ENCODE measurements around the gene ADGRG3.

The ADGRG3 gene

DNA sequence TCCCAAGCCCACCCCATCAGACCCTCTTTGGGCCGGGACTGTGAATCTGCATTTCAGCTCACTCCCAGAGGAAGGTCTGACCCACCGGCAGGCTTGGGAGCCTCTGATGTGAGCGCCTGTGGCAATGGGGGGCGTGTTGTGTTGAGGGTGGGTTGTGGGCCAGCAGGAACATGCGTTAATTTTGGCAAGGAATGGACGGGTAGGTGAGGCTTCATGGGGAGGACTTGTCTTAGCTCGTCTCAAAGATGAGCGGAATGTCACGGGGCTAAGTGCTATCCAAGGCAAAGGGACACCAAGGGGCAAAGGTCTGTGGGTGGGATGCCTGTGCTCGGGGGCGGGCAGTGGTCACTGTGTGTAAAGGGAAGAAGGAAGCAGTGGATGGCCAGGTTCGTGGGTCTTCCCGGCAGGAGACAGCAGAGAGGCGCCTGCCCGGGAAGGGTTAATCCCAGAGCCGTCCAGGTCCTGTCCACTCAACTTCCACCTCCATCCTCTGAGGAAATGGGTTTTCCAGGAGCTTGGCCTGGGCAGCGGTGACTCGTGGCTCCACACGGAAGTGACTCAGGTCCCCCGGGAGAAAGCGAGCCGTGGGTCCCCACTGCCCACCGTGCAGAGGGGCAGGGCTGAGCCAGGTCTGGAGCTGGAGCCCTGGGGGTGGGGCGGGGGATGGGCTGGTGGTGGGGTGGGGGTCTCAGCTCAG is 22.3 kb upstream of the ADGRG3 start:
- no peak for DNase-seq (ENCODE audit: low read depth in 4 of 4, low spot score in 1 of 4)

- DNase-seq (ENCODE audit: low read depth in 4 of 4, low spot score in 1 of 4): no peak
Measured at GRCh38 chr16:57646388-57647039, 21.6 kb upstream of the ADGRG3 start.

DNA sequence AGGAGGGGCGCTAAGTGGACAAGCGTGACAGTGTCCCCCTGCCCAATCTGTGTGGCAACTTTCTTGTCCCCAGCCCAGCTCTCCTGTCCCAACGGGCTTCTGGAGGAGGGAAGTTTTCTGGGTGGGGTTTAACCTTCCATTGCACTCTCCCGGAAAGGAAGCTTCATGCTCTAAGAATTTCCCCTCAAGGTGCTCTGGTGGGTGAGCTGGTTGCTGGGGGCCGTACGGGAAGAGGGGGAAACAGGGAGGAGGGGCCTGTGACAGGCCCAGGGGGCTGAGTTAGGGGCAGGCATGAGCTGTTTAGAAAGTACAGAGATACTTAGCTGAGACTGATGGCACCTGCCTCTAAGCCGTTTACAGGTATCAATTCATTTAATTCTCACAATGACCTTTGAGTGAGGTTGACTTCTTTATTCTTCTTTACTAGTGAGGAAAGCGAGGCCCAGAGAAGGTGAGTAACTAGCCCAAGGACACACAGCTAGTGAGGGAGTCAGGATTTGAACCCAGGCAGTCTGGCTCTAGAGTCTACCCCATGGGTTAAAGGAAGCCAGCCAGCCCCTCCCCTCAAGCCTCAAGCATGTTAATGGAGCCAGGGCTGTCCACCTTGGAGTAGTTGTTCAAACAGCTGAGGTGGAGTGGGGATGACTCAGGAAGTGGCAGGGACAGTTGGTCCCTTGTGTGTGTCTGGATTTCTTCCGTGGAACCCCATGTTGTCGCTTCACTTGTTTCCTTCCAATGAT is 20.8 kb upstream of the ADGRG3 start:
- no peak for DNase-seq (ENCODE audit: low read depth in 4 of 4, low spot score in 1 of 4)

DNA sequence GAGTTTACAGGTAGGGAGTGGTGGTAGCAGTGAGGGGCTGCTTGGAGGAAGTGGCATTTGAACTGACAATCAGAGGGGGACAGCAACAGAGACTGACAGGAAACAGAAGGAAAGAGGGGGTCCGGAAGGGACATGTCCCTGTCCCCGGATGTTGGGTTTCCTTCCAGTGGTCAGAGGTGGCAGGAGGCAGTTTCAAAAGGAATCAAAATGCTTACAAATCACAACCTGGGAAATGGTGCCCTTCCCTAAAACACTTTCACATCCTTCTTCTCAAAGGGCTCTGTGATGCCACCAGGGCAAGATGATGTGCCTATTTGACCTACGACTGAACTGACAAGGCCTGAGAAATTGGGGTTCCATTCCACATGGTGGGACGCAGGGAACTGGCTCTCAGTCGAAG is 20.0 kb upstream of the ADGRG3 start:
- no peak for DNase-seq (ENCODE audit: low read depth in 4 of 4, low spot score in 1 of 4)

- DNase-seq (ENCODE audit: low read depth in 4 of 4, low spot score in 1 of 4): peak; percentile 74 to 81 (median 78)
Measured at GRCh38 chr16:57648581-57649442, 19.3 kb upstream of the ADGRG3 start.

DNA sequence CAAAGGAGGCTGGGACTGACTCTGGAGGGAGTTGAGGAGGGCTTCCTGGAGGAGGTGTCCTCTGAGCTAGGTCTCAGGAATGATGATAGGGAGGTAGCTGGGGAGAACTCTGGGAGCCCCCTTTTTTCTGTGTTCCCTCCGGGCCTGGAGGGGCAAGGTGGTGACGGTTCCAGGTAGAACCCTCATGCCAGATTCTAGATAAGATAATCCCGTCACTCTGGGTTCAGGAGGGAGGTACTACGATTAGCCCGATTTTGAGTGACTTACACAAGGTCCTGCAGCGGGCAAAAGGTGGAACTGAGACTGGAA is 18.7 kb upstream of the ADGRG3 start:
- DNase-seq (ENCODE audit: low read depth in 4 of 4, low spot score in 1 of 4): no peak

DNA sequence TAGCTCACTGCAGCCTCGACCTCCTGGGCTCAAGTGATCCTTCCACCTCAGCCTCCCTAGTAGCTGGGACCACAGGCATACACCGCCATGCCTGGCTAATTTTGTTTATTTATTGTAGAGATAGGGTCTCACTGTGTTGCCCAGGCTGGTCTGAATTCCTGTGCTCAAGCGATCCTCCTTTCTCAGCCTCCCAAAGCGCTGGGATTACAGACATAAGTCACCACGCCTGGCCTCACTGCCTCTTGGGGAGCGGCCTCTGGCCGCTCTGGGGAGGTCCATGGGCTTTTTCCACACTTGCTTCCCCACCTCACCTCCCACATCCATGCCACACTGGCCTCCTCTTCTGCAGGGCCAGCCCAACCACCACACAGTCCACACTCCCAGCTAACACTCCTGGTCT is 18.3 kb upstream of the ADGRG3 start:
- no peak for DNase-seq (ENCODE audit: low read depth in 4 of 4, low spot score in 1 of 4)

- DNase-seq (ENCODE audit: low read depth in 4 of 4, low spot score in 1 of 4): no peak
Measured at GRCh38 chr16:57651344-57652333, 16.5 kb upstream of the ADGRG3 start.

GRCh38 chr16:57652695-57653471 is 15.2 kb upstream of the ADGRG3 start:
- DNase-seq (ENCODE audit: low read depth in 4 of 4, low spot score in 1 of 4): no peak

- no peak for DNase-seq (ENCODE audit: low read depth in 4 of 4, low spot score in 1 of 4)
Measured at GRCh38 chr16:57653936-57654335, 14.2 kb upstream of the ADGRG3 start.

GRCh38 chr16:57656342-57656955 is 11.7 kb upstream of the ADGRG3 start:
- no peak for DNase-seq (ENCODE audit: low read depth in 4 of 4, low spot score in 1 of 4)

- DNase-seq (ENCODE audit: low read depth in 4 of 4, low spot score in 1 of 4): no peak
Measured at GRCh38 chr16:57657228-57657627, 10.9 kb upstream of the ADGRG3 start.

DNA sequence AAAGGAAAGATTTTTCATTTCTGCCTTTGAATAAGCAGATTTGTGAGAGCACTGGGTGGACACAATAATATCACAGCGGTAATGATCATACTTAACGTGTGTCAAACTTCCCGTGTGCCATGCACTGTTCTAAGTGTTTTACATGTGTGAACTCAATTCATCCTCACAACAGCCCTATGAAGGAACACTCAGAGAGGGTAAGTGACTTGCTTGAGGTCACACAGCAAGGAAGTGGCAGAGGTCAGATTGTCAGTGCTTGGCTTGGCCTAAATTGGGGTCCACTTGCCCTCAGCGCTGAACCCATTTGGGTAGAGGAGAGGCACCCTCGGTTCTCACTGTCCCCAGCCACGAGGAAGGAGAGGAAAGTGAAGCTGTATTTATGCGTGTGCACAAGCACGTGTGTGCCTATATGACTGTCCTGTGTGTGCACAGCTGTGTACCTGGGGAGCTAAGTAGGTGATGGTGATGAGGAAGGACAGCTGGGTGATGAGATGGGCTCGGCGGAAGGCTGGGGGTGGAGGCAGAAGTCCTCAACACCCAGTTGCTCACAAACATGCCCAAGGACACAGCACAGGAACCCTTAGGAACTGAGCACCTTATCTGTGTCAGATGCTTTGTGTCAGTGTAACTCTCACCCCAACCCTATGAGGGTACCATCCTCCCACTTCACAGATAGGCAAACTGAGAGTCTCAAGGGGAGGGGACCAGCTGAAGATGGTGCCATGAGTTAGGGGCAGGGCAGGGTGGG is 9.8 kb upstream of the ADGRG3 start:
- DNase-seq (ENCODE audit: low read depth in 4 of 4, low spot score in 1 of 4): no peak

DNA sequence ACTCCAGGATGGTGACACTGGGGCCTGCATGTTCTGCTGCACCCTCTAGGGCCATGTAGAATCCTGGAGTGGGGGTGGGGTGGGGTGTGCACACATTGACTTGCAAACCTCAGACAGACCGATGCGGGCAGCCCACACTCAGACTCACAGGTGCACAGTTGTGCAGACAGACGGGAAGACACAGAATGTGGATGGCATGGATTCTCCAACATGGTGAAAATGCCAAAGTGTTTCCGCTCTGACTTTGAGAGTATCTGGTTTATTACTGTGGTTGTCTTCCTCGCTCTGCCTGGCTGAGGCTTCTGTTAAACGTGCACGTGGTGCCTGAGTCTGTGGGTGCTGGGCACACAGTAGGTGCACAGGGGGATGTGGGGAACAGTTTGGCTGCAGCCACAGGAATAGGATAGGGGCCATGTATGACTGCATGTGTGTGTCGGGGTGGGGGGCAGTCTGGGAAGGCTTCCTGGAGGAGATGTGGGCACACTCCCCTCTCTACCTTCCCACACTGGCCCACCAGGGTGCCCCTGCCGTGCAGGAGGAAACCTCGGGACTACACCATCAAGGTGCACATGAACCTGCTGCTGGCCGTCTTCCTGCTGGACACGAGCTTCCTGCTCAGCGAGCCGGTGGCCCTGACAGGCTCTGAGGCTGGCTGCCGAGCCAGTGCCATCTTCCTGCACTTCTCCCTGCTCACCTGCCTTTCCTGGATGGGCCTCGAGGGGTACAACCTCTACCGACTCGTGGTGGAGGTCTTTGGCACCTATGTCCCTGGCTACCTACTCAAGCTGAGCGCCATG is 9.0 kb upstream of the ADGRG3 start:
- no peak for DNase-seq (ENCODE audit: low read depth in 4 of 4, low spot score in 1 of 4)

GRCh38 chr16:57660715-57661463 is 7.2 kb upstream of the ADGRG3 start:
- no peak for DNase-seq (ENCODE audit: low read depth in 4 of 4, low spot score in 1 of 4)

DNA sequence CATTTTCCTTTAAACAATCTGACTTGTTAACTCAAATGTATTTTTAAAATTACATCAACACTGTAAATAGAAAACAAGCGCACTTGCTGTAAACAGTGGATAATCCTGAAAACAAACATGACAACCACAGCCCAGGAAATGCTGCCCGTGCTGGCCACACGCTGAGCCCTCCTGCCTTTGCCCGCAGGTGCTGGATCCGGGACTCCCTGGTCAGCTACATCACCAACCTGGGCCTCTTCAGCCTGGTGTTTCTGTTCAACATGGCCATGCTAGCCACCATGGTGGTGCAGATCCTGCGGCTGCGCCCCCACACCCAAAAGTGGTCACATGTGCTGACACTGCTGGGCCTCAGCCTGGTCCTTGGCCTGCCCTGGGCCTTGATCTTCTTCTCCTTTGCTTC is 6.6 kb upstream of the ADGRG3 start:
- no peak for DNase-seq (ENCODE audit: low read depth in 4 of 4, low spot score in 1 of 4)

Data from stimulated activated CD4-positive, alpha-beta T cell treated with anti-CD3 and anti-CD28 coated beads, Interleukin-1b, Interleukin-23, amount 100 ng/mL, for 24 hours (primary cell).